Keratinocyte (primary cell): ENCODE measurements around the gene NPM1. TPM values are rescaled to one million over a fixed set of nuclear protein-coding genes. Genes with fewer than 3 reads are reported as not detected.

Source experiments
- DNase-seq: peaks from one replicate; pipeline ENCODE4 v3.0.0-alpha.2; 2011; ENCODE audit warnings: low read depth, missing footprints, low spot score
- FAIRE-seq: peaks from 2 replicates; lab custom pipeline; 2011; peaks lifted over from hg19 to GRCh38; lab: Jason Lieb, UNC
- H2AFZ ChIP-seq: 2 replicates; pipeline ENCODE4 v1.6.0; 2012; ENCODE audit warnings: low read length, control low read depth, inconsistent platforms; ENCODE audit not compliant: control insufficient read depth
- H3K27ac ChIP-seq: 2 replicates; pipeline ENCODE4 v1.5.1; 2011; ENCODE audit warnings: low read length; ENCODE audit not compliant: control insufficient read depth, insufficient read depth
- H3K27me3 ChIP-seq: 3 replicates; pipeline ENCODE4 v1.6.0; 2011; ENCODE audit warnings: low read length; ENCODE audit not compliant: control insufficient read depth, insufficient read depth; ENCODE audit errors: extremely low read depth
- H3K36me3 ChIP-seq, 2 experiments: 2 replicates in 1 of 2; 3 replicates in 1 of 2; pipeline ENCODE4 v1.5.1; 2011; ENCODE audit warnings: low read length in 2 of 2, mild to moderate bottlenecking in 1 of 2; ENCODE audit not compliant: control insufficient read depth in 2 of 2, insufficient read depth in 2 of 2; ENCODE audit errors: extremely low read depth in 1 of 2
- H3K4me1 ChIP-seq: 3 replicates; pipeline ENCODE4 v1.5.1; 2011; ENCODE audit warnings: low read length; ENCODE audit not compliant: control insufficient read depth, insufficient read depth; ENCODE audit errors: extremely low read depth
- H3K4me2 ChIP-seq: 3 replicates; pipeline ENCODE4 v1.6.0; 2011; ENCODE audit warnings: low read depth, low read length; ENCODE audit not compliant: control insufficient read depth, insufficient read depth; ENCODE audit errors: extremely low read depth
- H3K4me3 ChIP-seq, 3 experiments: fragments of 200-600 bp in 1 of 3; sonication (generic) in 1 of 3; 2 replicates in 2 of 3; 3 replicates in 1 of 3; pipeline ENCODE4 v1.5.1; 2011 to 2016; ENCODE audit warnings: low read length in 3 of 3, mild to moderate bottlenecking in 3 of 3, control low read depth in 2 of 3, inconsistent platforms in 1 of 3, low read depth in 1 of 3, mixed read lengths in 1 of 3, mixed run types in 1 of 3, moderate library complexity in 1 of 3; ENCODE audit not compliant: control insufficient read depth in 2 of 3, insufficient read depth in 2 of 3; ENCODE audit errors: extremely low read depth in 1 of 3
- H3K79me2 ChIP-seq: 2 replicates; pipeline ENCODE4 v1.6.0; 2012; ENCODE audit warnings: low read length; ENCODE audit not compliant: control insufficient read depth, insufficient read depth
- H3K9ac ChIP-seq: 3 replicates; pipeline ENCODE4 v1.6.0; 2011; ENCODE audit warnings: low read length; ENCODE audit not compliant: control insufficient read depth, insufficient read depth; ENCODE audit errors: extremely low read depth
- H3K9me1 ChIP-seq: 3 replicates; pipeline ENCODE4 v1.6.0; 2011; ENCODE audit warnings: low read length; ENCODE audit not compliant: control insufficient read depth, insufficient read depth; ENCODE audit errors: extremely low read depth
- H3K9me3 ChIP-seq: 2 replicates; pipeline ENCODE4 v1.5.1; 2012; ENCODE audit warnings: low read depth, low read length; ENCODE audit not compliant: control insufficient read depth
- H4K20me1 ChIP-seq: 3 replicates; pipeline ENCODE4 v1.6.0; 2011; ENCODE audit warnings: low read length; ENCODE audit not compliant: control insufficient read depth, insufficient read depth; ENCODE audit errors: extremely low read depth
- EZH2 ChIP-seq: IDR thresholded peaks from one replicate; pipeline ENCODE4 v1.6.1; 2012; ENCODE audit warnings: inconsistent platforms, mild to moderate bottlenecking, low read length, moderate library complexity
- dilution Hi-C: fragments of 300-500 bp; cut with MboI; formaldehyde crosslinking; loops from one replicate; pipeline ENCODE4 v1.7.0; 2020; ENCODE audit warnings: low sequenced_read_pairs; ENCODE audit not compliant: extremely low pct_ligation_motif_present
- polyA plus RNA-seq, 5 experiments: library from polyadenylated mRNA; depleted of rRNA in 3 of 5; stranded (reverse) in 3 of 5; stranded (forward) in 1 of 5; unstranded in 1 of 5; fragments of >200 nt; gene quantifications; 1 replicate in 1 of 5; 2 replicates in 3 of 5; 3 replicates in 1 of 5; pipeline versions ENCODE4 v1.2.1 to v1.2.3, GENCODE V29; 2011 to 2012; ENCODE audit warnings: missing spikeins in 2 of 5, low read depth in 1 of 5, low replicate concordance in 1 of 5
- TF ChIP-seq, protein P1 (sequence below), 3 experiments: IDR thresholded peaks in 1 of 3; conservative IDR thresholded peaks in 1 of 3; optimal IDR thresholded peaks in 1 of 3; 2 replicates in 2 of 3; 3 replicates in 1 of 3; pipeline versions ENCODE3 to v1.5.1; 2011; ENCODE audit warnings: low read length in 3 of 3, mild to moderate bottlenecking in 3 of 3, moderate library complexity in 2 of 3, control low read depth in 1 of 3, inconsistent platforms in 1 of 3; ENCODE audit not compliant: insufficient read depth in 2 of 3; ENCODE audit errors: extremely low read depth in 1 of 3

Gene NPM1
- polyA plus RNA-seq, 1 donor (not counting 4 experiments of a cell fraction or from before 2014, with no cell fraction given), result 2,398 TPM

DNA sequence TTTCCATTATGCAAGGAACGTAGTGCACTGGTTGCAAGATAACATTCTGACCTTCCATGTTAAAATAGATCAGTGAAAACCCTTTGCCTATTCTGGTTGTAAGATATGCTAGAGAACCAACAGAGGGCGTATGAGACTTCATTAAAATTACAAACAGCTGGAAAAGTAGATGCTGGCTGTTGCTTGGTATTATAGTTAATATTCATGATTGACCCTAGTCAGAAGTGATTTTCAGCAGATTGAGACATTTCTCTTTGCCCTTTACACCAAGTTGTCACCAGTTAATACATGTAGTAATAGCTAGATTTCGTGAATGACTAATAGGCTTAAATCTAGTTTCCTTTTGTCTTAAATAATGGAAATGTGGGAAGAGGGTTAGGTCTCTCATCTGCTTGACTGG lies 18.0 kb downstream of the NPM1 start:
- H3K9ac ChIP-seq, result no peak overlapping the region
- no peaks in the 10 kb centered on the region for H3K27me3 ChIP-seq
- no peaks in the 10 kb centered on the region for H3K9me3 ChIP-seq
- H3K27ac ChIP-seq, result no peak overlapping the region
- no peaks in the 10 kb centered on the region for H3K4me1 ChIP-seq
- dilution Hi-C loops, result no loop called here
- DNase-seq, result no peak
- H4K20me1 ChIP-seq, result peaks cover 42% of the 10 kb centered on the region
- no peak overlapping the region for H2AFZ ChIP-seq
- H3K9me1 ChIP-seq, result no peaks in the 10 kb centered on the region
- H3K4me2 ChIP-seq, result no peak overlapping the region
- no peak for FAIRE-seq
- TF ChIP-seq, protein P1, sequence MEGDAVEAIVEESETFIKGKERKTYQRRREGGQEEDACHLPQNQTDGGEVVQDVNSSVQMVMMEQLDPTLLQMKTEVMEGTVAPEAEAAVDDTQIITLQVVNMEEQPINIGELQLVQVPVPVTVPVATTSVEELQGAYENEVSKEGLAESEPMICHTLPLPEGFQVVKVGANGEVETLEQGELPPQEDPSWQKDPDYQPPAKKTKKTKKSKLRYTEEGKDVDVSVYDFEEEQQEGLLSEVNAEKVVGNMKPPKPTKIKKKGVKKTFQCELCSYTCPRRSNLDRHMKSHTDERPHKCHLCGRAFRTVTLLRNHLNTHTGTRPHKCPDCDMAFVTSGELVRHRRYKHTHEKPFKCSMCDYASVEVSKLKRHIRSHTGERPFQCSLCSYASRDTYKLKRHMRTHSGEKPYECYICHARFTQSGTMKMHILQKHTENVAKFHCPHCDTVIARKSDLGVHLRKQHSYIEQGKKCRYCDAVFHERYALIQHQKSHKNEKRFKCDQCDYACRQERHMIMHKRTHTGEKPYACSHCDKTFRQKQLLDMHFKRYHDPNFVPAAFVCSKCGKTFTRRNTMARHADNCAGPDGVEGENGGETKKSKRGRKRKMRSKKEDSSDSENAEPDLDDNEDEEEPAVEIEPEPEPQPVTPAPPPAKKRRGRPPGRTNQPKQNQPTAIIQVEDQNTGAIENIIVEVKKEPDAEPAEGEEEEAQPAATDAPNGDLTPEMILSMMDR (optimal IDR thresholded peaks at IDR 0.05 in 1 of 3, IDR thresholded peaks at IDR 0.05 in 1 of 3, conservative IDR thresholded peaks at IDR 0.05 in 1 of 3; ENCODE audit: extremely low read depth in 1 of 3, insufficient read depth in 2 of 3, low read length in 3 of 3), result no peak
- H3K36me3 ChIP-seq, result peaks cover 24 to 25% of the 10 kb centered on the region in 2 experiments
- no peak overlapping the region for H3K4me3 ChIP-seq
- H3K79me2 ChIP-seq, result peaks cover 59% of the 10 kb centered on the region

DNA sequence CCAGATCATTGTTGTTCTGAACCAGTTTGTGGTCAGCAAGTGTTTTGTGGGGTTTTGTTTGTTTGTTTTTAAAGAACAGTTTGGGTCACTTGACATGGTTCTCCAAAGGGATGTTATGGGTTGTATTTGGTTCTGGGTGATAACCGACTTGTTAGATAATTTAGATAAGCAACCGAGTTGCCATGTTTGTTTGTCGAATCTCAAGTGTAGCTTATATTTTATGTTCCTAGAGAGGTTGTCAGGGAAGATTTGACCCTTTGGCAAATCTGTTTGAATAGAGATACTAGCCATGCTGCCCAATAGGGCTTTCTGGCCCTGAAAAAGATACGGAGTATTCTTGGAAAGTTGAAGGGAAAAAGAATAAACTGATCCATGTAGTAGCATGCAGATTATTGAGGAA lies 19.6 kb downstream of the NPM1 start:
- no peak overlapping the region for H3K9ac ChIP-seq
- dilution Hi-C loops, result no loop called here
- DNase-seq (no peak), FAIRE-seq (no peak)
- H4K20me1 ChIP-seq, result peaks cover 38% of the 10 kb centered on the region
- H2AFZ ChIP-seq, result no peak overlapping the region
- H3K9me1 ChIP-seq, result no peaks in the 10 kb centered on the region
- peaks cover 20 to 30% of the 10 kb centered on the region in 2 experiments for H3K36me3 ChIP-seq
- TF ChIP-seq EZH2, result no peak
- TF ChIP-seq, protein P1 (optimal IDR thresholded peaks at IDR 0.05 in 1 of 3, IDR thresholded peaks at IDR 0.05 in 1 of 3, conservative IDR thresholded peaks at IDR 0.05 in 1 of 3; ENCODE audit: extremely low read depth in 1 of 3, insufficient read depth in 2 of 3, low read length in 3 of 3), result no peak
- H3K4me2 ChIP-seq, result no peak overlapping the region
- H3K27ac ChIP-seq, result no peak overlapping the region
- peaks cover 46% of the 10 kb centered on the region for H3K79me2 ChIP-seq
- no peaks in the 10 kb centered on the region for H3K4me1 ChIP-seq
- no peaks in the 10 kb centered on the region for H3K9me3 ChIP-seq
- H3K27me3 ChIP-seq, result no peaks in the 10 kb centered on the region
- H3K4me3 ChIP-seq, result no peak overlapping the region
